Trophoblast cell (in vitro differentiated cells and primary cell): ENCODE results near the gene CCDC57.
A peak's percentile ranks its signal among the peaks of the same experiment; 100 is the strongest.
"Not testable (repeated sequence)": the region's sequence is repeated elsewhere in the genome, so short reads cannot be mapped to it uniquely, and the experiment has no call there.

Experiments used
- DNase-seq, 2 donors: peaks; one replicate each; pipeline ENCODE4 v3.0.0-alpha.2; 2016
- H2AFZ ChIP-seq: 2 replicates; pipeline ENCODE4 v1.6.1; 2013; ENCODE audit warnings: low read length, moderate library complexity, mild to moderate bottlenecking; ENCODE audit not compliant: insufficient read depth, poor library complexity
- H2AK5ac ChIP-seq: 2 replicates; pipeline ENCODE4 v1.6.1; 2013; ENCODE audit warnings: mild to moderate bottlenecking, low read length
- H2BK120ac ChIP-seq: 2 replicates; pipeline ENCODE4 v1.6.1; 2013; ENCODE audit warnings: low read length, mild to moderate bottlenecking, moderate library complexity; ENCODE audit not compliant: insufficient read depth, poor library complexity
- H2BK12ac ChIP-seq: 2 replicates; pipeline ENCODE4 v1.6.1; 2013; ENCODE audit warnings: mild to moderate bottlenecking, low read length, moderate library complexity
- H2BK5ac ChIP-seq: 2 replicates; pipeline ENCODE4 v1.6.1; 2013; ENCODE audit warnings: low read length, low read depth, moderate library complexity, mild to moderate bottlenecking; ENCODE audit not compliant: poor library complexity
- H3K14ac ChIP-seq: 2 replicates; pipeline ENCODE4 v1.6.1; 2013; ENCODE audit warnings: mild to moderate bottlenecking, low read length
- H3K18ac ChIP-seq: 2 replicates; pipeline ENCODE4 v1.6.1; 2013; ENCODE audit warnings: mild to moderate bottlenecking, low read length
- H3K23ac ChIP-seq: 2 replicates; pipeline ENCODE4 v1.6.1; 2013; ENCODE audit warnings: low read length
- H3K27ac ChIP-seq: 2 replicates; pipeline ENCODE4 v1.5.1; 2013; ENCODE audit warnings: low read depth, mild to moderate bottlenecking, inconsistent platforms, low read length, moderate library complexity
- H3K27me3 ChIP-seq: 2 replicates; pipeline ENCODE4 v1.6.1; 2013; ENCODE audit warnings: inconsistent platforms, mild to moderate bottlenecking, low read length, moderate library complexity; ENCODE audit not compliant: insufficient read depth
- H3K36me3 ChIP-seq, 2 experiments: 1 replicate in 1 of 2; 2 replicates in 1 of 2; pipeline ENCODE4 v1.6.1; 2013; ENCODE audit warnings: low read length in 2 of 2, mild to moderate bottlenecking in 2 of 2, moderate library complexity in 1 of 2; ENCODE audit not compliant: insufficient read depth in 2 of 2, control insufficient read depth in 1 of 2
- H3K4ac ChIP-seq: 2 replicates; pipeline ENCODE4 v1.6.1; 2013; ENCODE audit warnings: low read depth, mild to moderate bottlenecking, low read length, moderate library complexity
- H3K4me1 ChIP-seq, 2 experiments: 1 replicate in 1 of 2; 2 replicates in 1 of 2; pipeline ENCODE4 v1.6.1; 2013; ENCODE audit warnings: low read length in 2 of 2, mild to moderate bottlenecking in 2 of 2, moderate library complexity in 1 of 2; ENCODE audit not compliant: insufficient read depth in 2 of 2, control insufficient read depth in 1 of 2
- H3K4me2 ChIP-seq: 2 replicates; pipeline ENCODE4 v1.6.1; 2013; ENCODE audit warnings: inconsistent platforms, mild to moderate bottlenecking, low read length, moderate library complexity
- H3K4me3 ChIP-seq: 2 replicates; pipeline ENCODE4 v1.5.1; 2013; ENCODE audit warnings: mild to moderate bottlenecking, low read depth, low read length, inconsistent platforms
- H3K79me1 ChIP-seq: one replicate; pipeline ENCODE4 v1.6.1; 2013; ENCODE audit warnings: low read length
- H3K79me2 ChIP-seq: 2 replicates; pipeline ENCODE4 v1.6.1; 2013; ENCODE audit warnings: low read length, mild to moderate bottlenecking; ENCODE audit not compliant: control insufficient read depth, insufficient read depth, poor library complexity
- H3K9ac ChIP-seq: 2 replicates; pipeline ENCODE4 v1.6.1; 2013; ENCODE audit warnings: mild to moderate bottlenecking, low read length
- H3K9me3 ChIP-seq: 2 replicates; pipeline ENCODE4 v1.6.1; 2013; ENCODE audit warnings: low read depth, mild to moderate bottlenecking, control low read depth, inconsistent platforms, low read length; ENCODE audit not compliant: insufficient read depth
- H4K12ac ChIP-seq: 2 replicates; pipeline ENCODE4 v1.6.1; 2013; ENCODE audit warnings: low read depth, mild to moderate bottlenecking, low read length, moderate library complexity
- H4K8ac ChIP-seq: 2 replicates; pipeline ENCODE4 v1.6.1; 2013; ENCODE audit warnings: low read depth, mild to moderate bottlenecking, low read length, moderate library complexity
- H4K91ac ChIP-seq: one replicate; pipeline ENCODE4 v1.6.1; 2013; ENCODE audit warnings: low read depth, mild to moderate bottlenecking, low read length, moderate library complexity
- WGBS: extraction: QIAGEN DNeasy Blood & Tissue Kit; methylation state at CpG from one replicate; pipeline ENCODE4 v1.1.7; 2013; ENCODE audit warnings: missing lambda C conversion rate; ENCODE audit not compliant: insufficient read length, insufficient coverage; ENCODE audit errors: extremely low coverage; 5-methylcytosine and 5-hydroxymethylcytosine counted together

Gene CCDC57

DNA sequence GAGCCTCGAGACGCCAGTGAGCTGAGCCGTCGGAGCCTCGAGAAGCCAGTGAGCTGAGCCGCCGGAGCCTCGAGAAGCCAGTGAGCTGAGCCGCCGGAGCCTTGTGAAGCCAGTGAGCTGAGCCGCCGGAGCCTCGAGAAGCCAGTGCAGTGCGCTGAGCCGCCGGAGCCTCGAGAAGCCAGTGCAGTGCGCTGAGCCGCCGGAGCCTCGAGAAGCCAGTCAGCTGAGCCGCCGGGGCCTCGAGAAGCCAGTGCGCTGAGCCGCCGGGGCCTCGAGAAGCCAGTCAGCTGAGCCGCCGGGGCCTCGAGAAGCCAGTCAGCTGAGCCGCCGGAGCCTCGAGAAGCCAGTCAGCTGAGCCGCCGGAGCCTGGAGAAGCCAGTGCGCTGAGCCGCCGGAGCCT lies 41.5 kb upstream of the CCDC57 start:
- H3K9ac ChIP-seq, H3K23ac ChIP-seq, H3K27ac ChIP-seq, H2BK120ac ChIP-seq, H2AFZ ChIP-seq, H3K79me1 ChIP-seq, H4K8ac ChIP-seq, H3K4me3 ChIP-seq, H3K9me3 ChIP-seq, H4K12ac ChIP-seq, H3K4me1 ChIP-seq, H3K14ac ChIP-seq, H2BK12ac ChIP-seq, H2BK5ac ChIP-seq, H3K79me2 ChIP-seq, H3K27me3 ChIP-seq, H4K91ac ChIP-seq, H3K4me2 ChIP-seq, H2AK5ac ChIP-seq, H3K4ac ChIP-seq, DNase-seq, H3K18ac ChIP-seq: not testable (repeated sequence)
- no CpG with 5 or more reads among the region's 39 CpGs for WGBS
- peaks cover 81 to 85% of the 10 kb centered on the region in 2 experiments for H3K36me3 ChIP-seq

DNA sequence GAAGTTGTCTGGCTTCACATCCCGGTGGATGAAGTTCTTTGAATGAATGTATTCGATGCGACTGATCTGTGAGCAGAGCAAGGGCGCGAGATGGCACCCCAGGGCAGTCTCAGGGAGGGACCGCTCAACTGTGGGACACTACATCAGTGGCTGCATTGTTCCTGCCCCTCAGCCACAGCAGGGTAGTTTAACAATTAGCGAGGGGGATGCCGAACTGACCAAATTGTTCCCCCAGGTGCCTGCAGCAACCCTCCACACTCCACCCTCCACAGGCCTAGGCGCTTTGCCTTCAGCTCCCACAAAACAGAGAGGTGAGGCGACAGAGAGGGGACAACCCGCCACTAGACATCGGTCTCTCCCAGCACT lies 40.5 kb upstream of the CCDC57 start:
- no peak overlapping the region for H4K91ac ChIP-seq
- H2AK5ac ChIP-seq = no peak overlapping the region
- WGBS = no CpG with 5 or more reads among the region's 12 CpGs
- no peaks in the 10 kb centered on the region for H3K79me2 ChIP-seq
- H3K18ac ChIP-seq = no peak overlapping the region
- no peak overlapping the region for H4K12ac ChIP-seq
- no peak overlapping the region for H3K9ac ChIP-seq
- no peak overlapping the region for H4K8ac ChIP-seq
- H3K9me3 ChIP-seq = peaks cover 4% of the 10 kb centered on the region
- no peaks in the 10 kb centered on the region for H3K4me1 ChIP-seq
- H2BK5ac ChIP-seq = no peak overlapping the region
- no peak overlapping the region for H2BK12ac ChIP-seq
- H3K14ac ChIP-seq = no peak overlapping the region
- peaks cover 87 to 88% of the 10 kb centered on the region in 2 experiments for H3K36me3 ChIP-seq
- no peak overlapping the region for H3K4ac ChIP-seq
- no peak overlapping the region for H2BK120ac ChIP-seq
- no peak overlapping the region for H3K4me3 ChIP-seq
- H2AFZ ChIP-seq = no peak overlapping the region
- no peaks in the 10 kb centered on the region for H3K79me1 ChIP-seq
- DNase-seq = no peak
- H3K27ac ChIP-seq = no peak overlapping the region
- no peak overlapping the region for H3K23ac ChIP-seq
- H3K4me2 ChIP-seq = no peak overlapping the region
- H3K27me3 ChIP-seq = no peaks in the 10 kb centered on the region

DNA sequence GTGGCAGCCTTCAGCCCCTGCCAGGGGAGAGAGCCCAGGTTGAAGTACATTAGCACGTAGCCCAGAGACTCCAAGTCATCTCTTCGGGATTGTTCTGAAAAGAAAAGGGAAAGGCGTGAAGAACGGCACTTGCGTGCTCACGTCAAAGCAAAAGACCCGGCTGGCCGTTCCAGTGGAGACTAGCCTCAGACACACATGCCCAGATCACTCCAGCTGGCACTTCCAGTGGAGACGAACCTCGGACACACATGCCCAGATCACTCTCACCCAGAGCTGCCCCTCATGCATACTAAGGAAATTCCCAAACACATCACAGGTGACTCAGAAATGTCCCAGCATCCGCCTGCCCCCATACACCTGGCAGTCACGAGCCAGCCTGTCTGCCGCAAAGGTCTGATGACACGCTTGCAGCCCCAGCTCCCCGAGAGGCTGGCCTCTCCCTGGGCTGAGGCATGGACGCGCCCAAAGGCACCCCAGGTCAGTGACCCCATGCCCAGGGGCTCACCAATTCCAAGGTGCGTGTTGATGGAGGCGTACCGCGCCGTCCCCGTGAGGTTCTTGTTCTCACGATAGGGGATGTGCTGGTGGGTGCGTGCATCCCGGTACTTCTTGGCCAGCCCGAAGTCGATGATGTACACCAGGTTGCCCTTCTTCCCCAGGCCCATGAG lies 40.0 kb upstream of the CCDC57 start:
- Histone ChIP-seq H3K27me3 (no peaks in the 10 kb centered on the region), H3K4me2 (no peak overlapping the region), H3K36me3 (peaks cover 89% of the 10 kb centered on the region in 2 experiments), H3K14ac (no peak overlapping the region), H3K79me2 (no peaks in the 10 kb centered on the region), H4K8ac (no peak overlapping the region), H3K4me3 (no peak overlapping the region), H3K9me3 (peaks cover 4% of the 10 kb centered on the region), H2AK5ac (no peak overlapping the region), H3K4ac (no peak overlapping the region), H3K9ac (no peak overlapping the region), H3K18ac (no peak overlapping the region), H2AFZ (no peak overlapping the region), H2BK120ac (no peak overlapping the region), H3K79me1 (no peaks in the 10 kb centered on the region), H4K12ac (no peak overlapping the region), H3K23ac (no peak overlapping the region), H4K91ac (no peak overlapping the region), H2BK5ac (no peak overlapping the region), H3K4me1 (no peaks in the 10 kb centered on the region), H2BK12ac (no peak overlapping the region), H3K27ac (no peak overlapping the region)
- DNase-seq = peak; percentile 62 to 69
- no CpG with 5 or more reads among the region's 28 CpGs for WGBS

DNA sequence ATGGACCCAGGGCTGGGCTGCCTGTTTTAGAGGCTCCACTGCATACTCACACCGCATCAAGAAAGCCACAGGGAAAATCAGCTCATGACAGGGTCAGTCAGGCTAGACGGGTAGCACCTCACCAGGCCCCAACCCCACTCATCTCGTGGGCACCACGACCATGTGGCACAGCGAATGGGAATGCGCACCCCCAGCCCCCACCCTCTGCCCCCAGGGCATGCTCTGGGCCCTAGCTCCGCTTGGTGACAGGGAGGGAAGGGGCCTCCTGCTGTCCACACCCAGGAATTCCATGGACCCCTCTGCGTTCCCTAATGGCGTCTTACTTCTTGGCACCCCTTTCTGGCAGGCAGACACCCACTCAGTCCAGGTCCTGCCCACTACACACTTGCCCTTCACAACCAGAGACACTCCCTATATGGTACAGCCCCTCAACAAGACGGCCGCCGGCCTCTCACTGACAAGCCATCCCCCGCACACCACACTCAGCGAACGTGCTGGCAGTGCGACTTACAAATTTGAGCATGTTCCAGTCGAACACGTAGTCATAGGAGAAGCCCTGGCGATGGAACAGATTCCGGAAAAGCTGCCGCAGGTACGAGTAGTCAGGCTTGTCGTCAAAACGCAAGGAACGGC lies 38.3 kb upstream of the CCDC57 start:
- Histone ChIP-seq H2BK5ac (no peak overlapping the region), H3K4me1 (no peaks in the 10 kb centered on the region), H3K9me3 (peaks cover 4% of the 10 kb centered on the region), H3K23ac (no peak overlapping the region), H3K79me2 (no peaks in the 10 kb centered on the region), H3K18ac (peak overlapping the region; percentile 47), H4K12ac (no peak overlapping the region), H2AFZ (no peak overlapping the region), H2BK12ac (no peak overlapping the region), H2AK5ac (no peak overlapping the region), H3K36me3 (peaks cover 93 to 95% of the 10 kb centered on the region in 2 experiments), H3K4me3 (no peak overlapping the region), H4K8ac (no peak overlapping the region), H3K4me2 (no peak overlapping the region), H3K27ac (no peak overlapping the region), H2BK120ac (no peak overlapping the region), H3K4ac (no peak overlapping the region), H4K91ac (no peak overlapping the region), H3K27me3 (no peaks in the 10 kb centered on the region), H3K79me1 (no peaks in the 10 kb centered on the region), H3K14ac (no peak overlapping the region), H3K9ac (no peak overlapping the region)
- no CpG with 5 or more reads among the region's 25 CpGs for WGBS
- DNase-seq = peak in 1 of 2 donors; percentile 14
